Subcutaneous adipose tissue (tissue), 4 donors: ENCODE measurements around the gene AVEN. TPM values are rescaled to one million over a fixed set of nuclear protein-coding genes. Genes with fewer than 3 reads are reported as not detected.

Experiments
- total RNA-seq, 4 donors: library from RNA; depleted of rRNA; stranded (reverse); fragments of >200 nt; gene quantifications; one replicate each; pipeline ENCODE4 v1.1.0, GENCODE V29; 2016
- TF ChIP-seq, protein P1 (sequence below): fragments of 450-650 bp; IDR thresholded peaks from one replicate; pipeline ENCODE4 v1.5.1; 2016; ENCODE audit warnings: low read depth, mild to moderate bottlenecking, control low read depth, antibody characterized with exemption, moderate library complexity

The AVEN gene
- total RNA-seq, 4 donors from 2014 or later, result 8.5 to 26.1 (median 17.5) TPM

DNA sequence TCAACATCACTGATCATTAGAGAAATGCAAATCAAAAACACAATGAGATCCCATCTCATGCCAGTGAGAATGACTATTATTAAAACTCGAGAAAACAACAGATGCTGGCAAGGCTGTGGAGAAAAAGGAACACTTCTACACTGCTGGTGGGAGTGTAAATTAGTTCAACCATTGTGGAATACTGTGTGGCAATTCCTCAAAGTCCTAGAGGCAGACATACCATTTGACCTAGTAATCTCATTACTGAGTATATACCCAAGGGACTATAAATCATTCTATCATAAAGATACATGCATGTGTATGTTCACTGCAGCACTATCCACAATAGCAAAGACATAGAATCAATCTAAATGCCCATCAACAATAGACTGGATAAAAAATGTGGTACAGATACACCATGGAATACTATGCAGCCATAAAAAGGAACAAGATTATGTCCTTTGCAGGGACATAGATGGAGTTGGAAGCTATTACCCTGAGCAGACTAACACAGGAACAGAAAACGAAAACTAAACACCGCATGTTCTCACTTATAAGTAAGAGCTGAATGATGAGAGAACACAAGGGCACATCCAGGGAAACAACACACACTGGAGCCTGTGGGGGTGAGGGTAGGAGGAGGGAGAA lies 15.2 kb upstream of the AVEN start:
- TF ChIP-seq, protein P1, sequence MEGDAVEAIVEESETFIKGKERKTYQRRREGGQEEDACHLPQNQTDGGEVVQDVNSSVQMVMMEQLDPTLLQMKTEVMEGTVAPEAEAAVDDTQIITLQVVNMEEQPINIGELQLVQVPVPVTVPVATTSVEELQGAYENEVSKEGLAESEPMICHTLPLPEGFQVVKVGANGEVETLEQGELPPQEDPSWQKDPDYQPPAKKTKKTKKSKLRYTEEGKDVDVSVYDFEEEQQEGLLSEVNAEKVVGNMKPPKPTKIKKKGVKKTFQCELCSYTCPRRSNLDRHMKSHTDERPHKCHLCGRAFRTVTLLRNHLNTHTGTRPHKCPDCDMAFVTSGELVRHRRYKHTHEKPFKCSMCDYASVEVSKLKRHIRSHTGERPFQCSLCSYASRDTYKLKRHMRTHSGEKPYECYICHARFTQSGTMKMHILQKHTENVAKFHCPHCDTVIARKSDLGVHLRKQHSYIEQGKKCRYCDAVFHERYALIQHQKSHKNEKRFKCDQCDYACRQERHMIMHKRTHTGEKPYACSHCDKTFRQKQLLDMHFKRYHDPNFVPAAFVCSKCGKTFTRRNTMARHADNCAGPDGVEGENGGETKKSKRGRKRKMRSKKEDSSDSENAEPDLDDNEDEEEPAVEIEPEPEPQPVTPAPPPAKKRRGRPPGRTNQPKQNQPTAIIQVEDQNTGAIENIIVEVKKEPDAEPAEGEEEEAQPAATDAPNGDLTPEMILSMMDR, result no peak

GRCh38 chr15:34049112-34049511 lies 10.1 kb upstream of the AVEN start:
- TF ChIP-seq, protein P1, result no peak

DNA sequence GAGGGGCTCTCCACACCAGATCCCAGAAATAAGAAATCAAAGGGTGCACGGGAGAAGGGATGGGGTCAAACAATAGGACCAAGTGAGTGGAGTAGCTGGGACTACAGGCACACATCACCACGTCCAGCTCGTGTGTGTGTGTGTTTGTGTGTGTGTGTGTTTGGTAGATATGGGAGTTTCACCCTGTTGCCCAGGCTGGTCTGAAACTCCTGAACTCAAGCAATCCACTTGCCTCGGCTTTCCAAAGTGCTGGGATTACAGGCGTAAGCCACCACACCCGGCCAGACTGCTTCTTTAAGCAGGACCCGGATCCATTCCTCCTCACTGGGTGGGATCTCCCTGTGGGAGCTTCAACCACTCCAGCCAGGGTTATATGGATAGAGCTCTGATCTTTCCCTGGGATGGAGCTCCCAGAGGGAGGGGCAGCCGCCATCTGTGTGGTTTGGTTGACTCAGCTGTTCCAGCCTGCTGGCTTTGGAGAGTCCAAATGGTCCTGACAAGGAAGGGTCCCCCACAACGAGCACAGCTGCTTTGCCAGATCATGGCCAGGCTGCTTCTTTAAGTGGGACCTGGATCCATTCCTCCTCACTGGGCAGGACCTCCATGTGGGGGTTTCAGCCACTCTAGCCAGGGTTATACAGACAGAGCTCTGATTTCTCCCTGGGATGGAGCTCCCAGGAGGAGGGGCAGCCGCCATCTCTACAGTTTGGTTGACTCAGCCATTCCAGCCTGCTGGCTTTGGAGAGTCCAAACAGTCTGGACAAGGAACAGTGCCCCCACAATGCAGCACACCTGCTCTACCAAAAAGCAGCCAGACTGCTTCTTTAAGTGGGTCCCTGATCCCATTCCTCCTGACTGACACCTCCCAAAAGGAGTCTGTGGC lies 9.1 kb upstream of the AVEN start:
- TF ChIP-seq, protein P1, result no peak

- TF ChIP-seq, protein P1, result no peak
These were observed 7.6 kb upstream of the AVEN start for GRCh38 chr15:34046471-34047145.

DNA sequence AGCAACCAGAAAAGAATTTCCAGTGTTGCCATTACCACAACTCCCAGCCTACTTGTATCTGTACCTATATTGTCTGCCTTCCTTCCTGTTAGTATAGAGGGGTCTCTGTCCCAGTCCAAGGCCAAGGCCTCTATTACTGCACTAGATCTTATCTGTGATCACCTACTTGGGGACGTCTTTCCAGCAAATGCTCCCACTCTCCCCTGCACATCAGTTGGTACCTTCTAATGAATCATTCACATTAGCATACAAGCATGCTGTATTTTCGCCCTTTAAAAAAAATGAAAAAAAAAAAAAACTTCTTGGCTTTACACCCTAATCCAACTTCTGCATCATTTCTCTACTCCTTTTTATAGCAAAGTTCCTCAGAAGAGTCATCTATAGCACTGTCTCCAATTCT lies 4.8 kb upstream of the AVEN start:
- TF ChIP-seq, protein P1, result no peak

- TF ChIP-seq, protein P1, result no peak
These were observed 4.4 kb upstream of the AVEN start for GRCh38 chr15:34043391-34043790.

GRCh38 chr15:34039790-34040113 lies 748 bp upstream of the AVEN start:
- TF ChIP-seq, protein P1, result no peak
